Cerebellar nuclear complex (tissue), 1 donor: ENCODE measurements around the gene PARP12.

ENCODE experiments used
- DNase-seq, 2 experiments: peaks; one replicate each; lab custom pipeline; 2025; lab: John Stamatoyannopoulos, UW

Gene PARP12

GRCh38 chr7:139991269-139991666, 71.5 kb downstream of the PARP12 start:
- no peak for DNase-seq

GRCh38 chr7:139990571-139991268, 72.0 kb downstream of the PARP12 start:
- DNase-seq, result no peak

- DNase-seq, result no peak
Observed at GRCh38 chr7:139990142-139990535, 72.6 kb downstream of the PARP12 start.

- no peak for DNase-seq
Observed at GRCh38 chr7:139989366-139990141, 73.2 kb downstream of the PARP12 start.

GRCh38 chr7:139987691-139988516, 74.8 kb downstream of the PARP12 start:
- no peak for DNase-seq

GRCh38 chr7:139985811-139986210, 76.9 kb downstream of the PARP12 start:
- no peak for DNase-seq

GRCh38 chr7:139984642-139985539, 77.9 kb downstream of the PARP12 start:
- no peak for DNase-seq

- no peak for DNase-seq
Observed at GRCh38 chr7:139982927-139983920, 79.5 kb downstream of the PARP12 start.

GRCh38 chr7:139981511-139981895, 81.2 kb downstream of the PARP12 start:
- DNase-seq, result no peak

- no peak for DNase-seq
Observed at GRCh38 chr7:139976838-139977656, 85.7 kb downstream of the PARP12 start.

GRCh38 chr7:139976055-139976837, 86.5 kb downstream of the PARP12 start:
- no peak for DNase-seq

GRCh38 chr7:139974179-139974811, 88.5 kb downstream of the PARP12 start:
- DNase-seq, result no peak
